Activated CD8-positive, alpha-beta memory T cell treated with anti-CD3 and anti-CD28 coated beads for 24 hours (primary cell): ENCODE measurements around the gene CDCP2.
"Not testable (repeated sequence)": the region's sequence is repeated elsewhere in the genome, so short reads cannot be mapped to it uniquely, and the experiment has no call there.

ENCODE experiments used
- DNase-seq: peaks from one replicate; pipeline ENCODE4 v3.0.0-alpha.2; 2020

CDCP2 gene

GRCh38 chr1:54114001-54114400, 38.8 kb downstream of the CDCP2 start:
- DNase-seq = no peak

GRCh38 chr1:54112705-54113368, 40.0 kb downstream of the CDCP2 start:
- DNase-seq = no peak

- DNase-seq = peak; percentile 17
Measured at GRCh38 chr1:54112027-54112426, 40.8 kb downstream of the CDCP2 start.

GRCh38 chr1:54111624-54112023, 41.2 kb downstream of the CDCP2 start:
- DNase-seq = peak; percentile 30

- peak; percentile 37 for DNase-seq
Measured at GRCh38 chr1:54110996-54111395, 41.8 kb downstream of the CDCP2 start.

GRCh38 chr1:54109129-54110090, 43.4 kb downstream of the CDCP2 start:
- peak; percentile 33 for DNase-seq

GRCh38 chr1:54108156-54108555, 44.6 kb downstream of the CDCP2 start:
- no peak for DNase-seq

- peak; percentile 33 for DNase-seq
Measured at GRCh38 chr1:54107131-54107530, 45.7 kb downstream of the CDCP2 start.

GRCh38 chr1:54105736-54106269, 47.0 kb downstream of the CDCP2 start:
- no peak for DNase-seq

GRCh38 chr1:54105080-54105479, 47.7 kb downstream of the CDCP2 start:
- peak; percentile 28 for DNase-seq

GRCh38 chr1:54104613-54105012, 48.2 kb downstream of the CDCP2 start:
- not testable (repeated sequence) for DNase-seq

GRCh38 chr1:54103414-54103813, 49.4 kb downstream of the CDCP2 start:
- DNase-seq = peak; percentile 9

- DNase-seq = no peak
Measured at GRCh38 chr1:54100500-54100899, 52.3 kb downstream of the CDCP2 start.

- no peak for DNase-seq
Measured at GRCh38 chr1:54099061-54099610, 53.7 kb downstream of the CDCP2 start.

GRCh38 chr1:54096877-54097240, 55.9 kb downstream of the CDCP2 start:
- no peak for DNase-seq

- no peak for DNase-seq
Measured at GRCh38 chr1:54096227-54096876, 56.4 kb downstream of the CDCP2 start.

GRCh38 chr1:54095546-54096226, 57.1 kb downstream of the CDCP2 start:
- no peak for DNase-seq

- DNase-seq = not testable (repeated sequence)
Measured at GRCh38 chr1:54094730-54095105, 58.1 kb downstream of the CDCP2 start.

- DNase-seq = no peak
Measured at GRCh38 chr1:54094001-54094729, 58.6 kb downstream of the CDCP2 start.

GRCh38 chr1:54091666-54092065, 61.1 kb downstream of the CDCP2 start:
- no peak for DNase-seq

GRCh38 chr1:54088385-54088784, 64.4 kb downstream of the CDCP2 start:
- DNase-seq = no peak

- DNase-seq = no peak
Measured at GRCh38 chr1:54086754-54087153, 66.0 kb downstream of the CDCP2 start.
